HFF-Myc (cell line): Measurements from ENCODE around the gene RPRML.

Source experiments
- DNase-seq: peaks from one replicate; pipeline ENCODE4 v3.0.0-alpha.2; 2011; ENCODE audit warnings: low read depth; ENCODE audit errors: extremely low read depth
- H3K4me3 ChIP-seq: replicated peaks from 2 replicates; pipeline ENCODE4 v1.5.1; 2011; ENCODE audit warnings: low read depth, mild to moderate bottlenecking, control low read depth, low read length
- CTCF ChIP-seq: IDR thresholded peaks from 2 replicates; pipeline ENCODE4 v1.5.1; 2012; ENCODE audit warnings: mild to moderate bottlenecking, low read depth, low read length, control low read depth; ENCODE audit errors: missing control alignments

RPRML gene

DNA sequence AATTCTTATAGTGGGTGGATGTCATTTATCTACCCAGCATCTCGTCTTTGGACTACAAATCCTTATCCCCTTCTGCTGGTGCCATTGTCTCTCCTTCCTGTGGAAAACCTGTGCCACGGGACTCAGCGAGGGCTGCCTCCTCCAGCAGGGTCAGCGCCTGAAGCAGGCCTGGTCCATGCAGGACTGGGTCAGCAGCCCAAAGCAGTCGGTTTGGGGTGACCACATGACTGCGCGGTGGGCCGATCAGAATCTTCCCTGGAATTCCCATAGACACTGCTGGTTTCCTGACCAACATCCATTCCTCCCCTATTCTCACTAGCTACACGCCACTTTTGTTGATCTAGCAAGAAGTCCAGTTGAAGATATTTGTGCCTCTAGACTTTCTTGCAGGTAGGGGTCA is 26.9 kb downstream of the RPRML start:
- H3K4me3 ChIP-seq: no peak overlapping the region
- DNase-seq: no peak
- TF ChIP-seq CTCF: no peak

- no peak overlapping the region for H3K4me3 ChIP-seq
- no peak for DNase-seq
- no peak for TF ChIP-seq CTCF
These were observed 27.3 kb downstream of the RPRML start for GRCh38 chr17:46951706-46952105.

DNA sequence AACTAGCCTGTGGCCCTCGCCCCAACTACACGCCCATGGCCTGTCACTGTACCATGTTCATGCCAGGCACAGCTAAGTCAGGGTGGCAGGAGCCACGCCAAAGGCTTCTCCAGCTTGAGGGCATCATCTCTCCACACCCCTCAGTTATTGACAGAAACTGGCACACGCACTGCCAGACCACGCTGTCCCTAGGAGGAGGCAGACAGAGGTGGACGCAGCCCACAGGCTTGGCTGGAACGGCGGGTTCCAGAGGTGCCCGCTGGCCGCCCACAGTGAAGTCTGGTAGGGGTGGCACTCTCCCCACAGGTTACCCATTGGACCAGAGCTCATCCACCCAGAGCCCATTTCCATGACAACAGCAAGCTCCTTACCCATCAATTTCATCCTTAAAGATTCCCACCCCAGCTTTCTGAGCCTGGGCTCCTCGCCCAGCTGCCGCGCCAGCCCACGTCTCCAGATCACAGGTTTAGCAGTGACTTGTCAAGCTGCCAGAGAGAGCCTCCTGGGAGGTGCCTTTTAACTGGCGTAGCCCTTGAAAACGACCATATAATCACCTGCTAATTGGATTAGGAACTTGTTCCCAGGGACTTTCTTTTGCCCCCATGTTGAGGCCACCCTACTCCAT is 27.9 kb downstream of the RPRML start:
- no peak for TF ChIP-seq CTCF
- no peak for DNase-seq
- H3K4me3 ChIP-seq: no peak overlapping the region

DNA sequence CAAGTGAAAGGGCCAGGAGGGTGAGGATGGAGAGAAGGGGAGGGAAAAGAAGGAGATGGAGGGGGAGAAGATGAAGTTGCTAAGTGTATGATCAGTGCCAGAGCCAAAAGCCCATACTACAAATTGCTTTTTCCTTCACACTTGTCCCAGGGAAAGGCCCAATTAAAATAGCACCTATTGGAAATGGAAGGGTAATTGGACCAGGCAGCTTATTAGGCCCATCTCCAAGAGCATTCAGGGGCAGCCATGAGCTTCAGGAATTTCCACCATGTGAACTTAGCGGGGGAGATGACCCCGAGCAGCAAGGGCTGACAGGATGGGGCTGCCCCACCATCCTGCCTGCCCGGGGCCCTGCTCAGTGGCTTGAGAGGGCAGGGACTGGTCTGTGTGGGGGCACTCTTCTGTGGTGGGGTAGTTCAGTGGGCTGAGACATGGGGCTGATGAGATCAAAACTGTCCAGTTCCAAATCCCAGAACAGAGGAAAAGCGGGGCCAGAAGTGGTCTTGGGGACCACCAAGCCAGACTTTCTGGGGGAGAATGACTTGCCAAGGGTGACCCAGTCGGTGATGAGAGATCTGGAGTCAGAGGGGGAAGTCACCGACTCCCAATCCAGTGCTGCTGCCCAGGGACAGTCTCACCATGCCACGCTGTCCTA is 28.6 kb downstream of the RPRML start:
- no peak for DNase-seq
- TF ChIP-seq CTCF: no peak
- H3K4me3 ChIP-seq: no peak overlapping the region

- TF ChIP-seq CTCF: no peak
- DNase-seq: no peak
- H3K4me3 ChIP-seq: no peak overlapping the region
These were observed 29.5 kb downstream of the RPRML start for GRCh38 chr17:46949291-46950174.

- TF ChIP-seq CTCF: no peak
- H3K4me3 ChIP-seq: no peak overlapping the region
- DNase-seq: no peak
These were observed 30.5 kb downstream of the RPRML start for GRCh38 chr17:46948544-46948943.
